ENCODE data around the gene ARPC1A.
"Not testable (repeated sequence)": the region's sequence is repeated elsewhere in the genome, so short reads cannot be mapped to it uniquely, and the experiment has no call there.

ARPC1A gene

DNA sequence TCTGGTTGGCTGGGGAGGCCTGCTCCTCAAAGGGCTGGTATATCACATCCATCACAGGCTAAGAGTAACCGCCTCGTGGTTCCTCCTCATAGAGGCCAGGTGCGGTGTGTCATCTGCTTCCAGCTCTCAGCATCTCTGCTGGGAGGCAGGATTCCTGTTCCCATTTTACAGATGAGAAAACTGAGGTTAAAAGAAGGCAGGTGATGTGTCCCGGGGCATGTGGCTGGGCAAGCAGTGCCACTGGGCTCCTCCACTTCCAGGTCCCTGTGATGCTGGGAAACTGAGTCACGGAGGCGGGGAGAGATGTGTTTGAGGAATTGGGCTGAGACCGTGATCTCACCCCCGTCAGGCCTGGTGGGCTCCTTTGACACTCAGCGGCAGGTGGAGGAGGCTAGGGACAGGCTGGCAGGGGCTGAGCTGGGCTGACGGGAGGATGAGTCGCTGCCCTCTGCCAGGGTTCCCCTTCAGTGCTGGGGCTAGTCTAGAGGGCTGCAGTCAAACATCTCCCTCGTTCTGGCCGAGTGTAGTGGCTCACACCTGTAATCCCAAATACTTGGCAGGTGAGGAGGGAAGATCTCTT, 58.2 kb downstream of the ARPC1A start:
- TF ChIP-seq POLR2AphosphoS5 (IDR thresholded peaks at IDR 0.05; ENCODE audit: low read depth, low read length) (no peak), POLR2A (IDR thresholded peaks at IDR 0.05; ENCODE audit: low read depth, low read length) (no peak), TAF1 (IDR thresholded peaks at IDR 0.05; ENCODE audit: borderline replicate concordance, low read depth, low read length) (no peak)
- DNase-seq (ENCODE audit: insufficient read length) = no peak
- FAIRE-seq = no peak

DNA sequence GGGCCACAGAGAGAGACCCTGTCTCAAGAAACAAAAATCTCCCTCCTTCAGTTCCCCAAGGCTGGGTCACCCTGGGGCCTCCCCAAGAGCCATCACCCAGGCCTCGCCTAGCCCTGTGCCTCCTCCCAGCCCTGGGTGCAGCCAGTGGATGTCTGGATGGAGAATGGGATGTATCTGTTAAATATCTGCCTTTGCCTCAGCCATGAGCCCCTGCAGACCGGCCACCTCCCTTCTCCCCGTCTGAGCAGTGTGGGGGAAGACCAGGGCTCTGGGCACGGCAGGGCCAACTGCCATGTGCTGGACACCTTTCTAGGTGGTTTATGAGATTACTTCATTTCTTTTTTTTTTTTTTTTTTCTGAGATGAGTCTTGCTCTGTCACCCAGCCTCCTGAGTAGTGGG, 58.8 kb downstream of the ARPC1A start:
- FAIRE-seq = no peak
- TF ChIP-seq TAF1 (IDR thresholded peaks at IDR 0.05; ENCODE audit: borderline replicate concordance, low read depth, low read length) (no peak), POLR2AphosphoS5 (IDR thresholded peaks at IDR 0.05; ENCODE audit: low read depth, low read length) (no peak), POLR2A (IDR thresholded peaks at IDR 0.05; ENCODE audit: low read depth, low read length) (no peak)
- DNase-seq (ENCODE audit: insufficient read length) = no peak

- FAIRE-seq (no peak), DNase-seq (ENCODE audit: insufficient read length) (no peak)
- TF ChIP-seq TAF1 (IDR thresholded peaks at IDR 0.05; ENCODE audit: borderline replicate concordance, low read depth, low read length) = no peak
- TF ChIP-seq POLR2A (IDR thresholded peaks at IDR 0.05; ENCODE audit: low read depth, low read length) = no peak
- no peak for TF ChIP-seq POLR2AphosphoS5 (IDR thresholded peaks at IDR 0.05; ENCODE audit: low read depth, low read length)
These were observed 59.9 kb downstream of the ARPC1A start for GRCh38 chr7:99385564-99385963.

GRCh38 chr7:99386584-99387238, 61.0 kb downstream of the ARPC1A start:
- DNase-seq (ENCODE audit: insufficient read length) (no peak), FAIRE-seq (peak; percentile 53)
- 0 out of 2 replicates have a peak, but pooled peaks have one; percentile 15 for TF ChIP-seq POLR2A (IDR thresholded peaks at IDR 0.05; ENCODE audit: low read depth, low read length)
- TF ChIP-seq POLR2AphosphoS5 (IDR thresholded peaks at IDR 0.05; ENCODE audit: low read depth, low read length) = no peak
- TF ChIP-seq TAF1 (IDR thresholded peaks at IDR 0.05; ENCODE audit: borderline replicate concordance, low read depth, low read length) = no peak

DNA sequence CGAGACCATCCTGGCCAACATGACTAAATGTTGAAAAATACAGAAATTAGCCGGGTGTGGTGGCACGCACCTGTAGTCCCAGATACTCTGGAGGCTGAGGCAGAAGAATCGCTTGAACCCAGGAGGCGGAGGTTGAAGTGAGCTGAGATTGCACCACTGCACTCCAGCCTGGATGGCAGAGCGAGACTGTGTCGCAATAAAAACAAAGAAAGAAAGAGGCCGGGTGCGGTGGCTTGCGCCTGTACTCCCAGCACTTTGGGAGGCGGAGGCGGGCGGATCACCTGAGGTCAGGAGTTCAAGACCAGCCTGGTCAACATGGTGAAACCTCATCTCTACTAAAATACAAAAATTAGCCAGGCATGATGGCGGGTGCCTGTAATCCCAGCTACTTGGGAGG, 61.5 kb downstream of the ARPC1A start:
- not testable (repeated sequence) for FAIRE-seq

DNA sequence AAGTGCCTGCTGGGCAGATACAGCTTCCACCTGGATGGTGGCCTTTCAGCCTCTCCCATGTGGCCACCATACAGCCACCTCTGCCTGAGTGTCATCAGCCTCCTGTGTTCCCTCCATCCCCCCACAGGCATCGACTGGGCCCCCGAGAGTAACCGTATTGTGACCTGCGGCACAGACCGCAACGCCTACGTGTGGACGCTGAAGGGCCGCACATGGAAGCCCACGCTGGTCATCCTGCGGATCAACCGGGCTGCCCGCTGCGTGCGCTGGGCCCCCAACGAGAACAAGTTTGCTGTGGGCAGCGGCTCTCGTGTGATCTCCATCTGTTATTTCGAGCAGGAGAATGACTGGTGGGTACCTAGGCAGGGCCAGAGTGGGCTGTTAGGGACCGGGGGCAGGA, 62.2 kb downstream of the ARPC1A start:
- DNase-seq (ENCODE audit: insufficient read length) (no peak), FAIRE-seq (no peak)
- no peak for TF ChIP-seq POLR2A (IDR thresholded peaks at IDR 0.05; ENCODE audit: low read depth, low read length)
- TF ChIP-seq TAF1 (IDR thresholded peaks at IDR 0.05; ENCODE audit: borderline replicate concordance, low read depth, low read length) = no peak
- no peak for TF ChIP-seq POLR2AphosphoS5 (IDR thresholded peaks at IDR 0.05; ENCODE audit: low read depth, low read length)

More for the DNA sequence above, 61.5 kb downstream of the ARPC1A start:
- not testable (repeated sequence) for DNase-seq (ENCODE audit: insufficient read length)

DNA sequence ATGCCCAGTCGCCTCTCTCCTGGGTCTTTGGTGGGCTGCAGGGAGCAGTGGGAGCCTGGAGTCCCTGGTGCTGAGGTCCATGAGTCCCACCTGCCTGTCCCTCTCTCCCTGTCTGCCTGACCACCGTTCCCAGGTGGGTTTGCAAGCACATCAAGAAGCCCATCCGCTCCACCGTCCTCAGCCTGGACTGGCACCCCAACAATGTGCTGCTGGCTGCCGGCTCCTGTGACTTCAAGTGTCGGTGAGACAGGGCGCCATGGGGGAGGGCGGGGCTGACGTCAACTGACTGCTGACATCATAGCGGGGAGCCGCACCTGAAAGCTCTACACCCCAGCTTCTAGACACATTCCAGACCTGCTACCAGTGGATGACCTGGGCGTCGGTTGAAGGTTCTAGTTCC, 64.1 kb downstream of the ARPC1A start:
- FAIRE-seq = no peak
- no peak for TF ChIP-seq TAF1 (IDR thresholded peaks at IDR 0.05; ENCODE audit: borderline replicate concordance, low read depth, low read length)
- TF ChIP-seq POLR2A (IDR thresholded peaks at IDR 0.05; ENCODE audit: low read depth, low read length) = no peak
- no peak for TF ChIP-seq POLR2AphosphoS5 (IDR thresholded peaks at IDR 0.05; ENCODE audit: low read depth, low read length)
- DNase-seq (ENCODE audit: insufficient read length) = no peak

DNA sequence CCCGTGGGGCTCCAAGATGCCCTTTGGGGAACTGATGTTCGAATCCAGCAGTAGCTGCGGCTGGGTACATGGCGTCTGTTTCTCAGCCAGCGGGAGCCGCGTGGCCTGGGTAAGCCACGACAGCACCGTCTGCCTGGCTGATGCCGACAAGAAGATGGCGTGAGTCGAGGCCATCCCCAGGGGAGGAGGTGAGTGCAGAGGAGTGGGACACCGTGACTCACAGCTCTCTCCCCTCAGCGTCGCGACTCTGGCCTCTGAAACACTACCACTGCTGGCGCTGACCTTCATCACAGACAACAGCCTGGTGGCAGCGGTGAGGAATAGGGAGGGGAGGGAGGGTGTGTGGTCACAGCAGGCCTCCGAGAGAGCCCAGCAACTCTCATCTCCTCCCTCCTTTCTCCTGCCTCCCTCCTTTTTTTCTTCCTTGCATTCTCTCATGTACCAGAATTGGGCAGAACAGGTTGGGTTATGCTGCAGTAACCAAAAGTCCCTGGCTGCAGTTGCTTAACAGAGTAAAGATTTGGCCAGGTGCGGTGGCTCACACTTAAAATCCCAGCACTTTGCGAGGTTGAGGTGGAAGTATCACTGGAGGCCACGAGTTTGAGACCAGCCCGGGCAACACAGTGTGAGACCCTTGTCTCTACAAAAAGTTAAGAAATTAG, 65.4 kb downstream of the ARPC1A start:
- DNase-seq (ENCODE audit: insufficient read length) = no peak
- FAIRE-seq = no peak
- TF ChIP-seq TAF1 (IDR thresholded peaks at IDR 0.05; ENCODE audit: borderline replicate concordance, low read depth, low read length) (no peak), POLR2A (IDR thresholded peaks at IDR 0.05; ENCODE audit: low read depth, low read length) (no peak), POLR2AphosphoS5 (IDR thresholded peaks at IDR 0.05; ENCODE audit: low read depth, low read length) (no peak)

GRCh38 chr7:99392046-99392445, 66.3 kb downstream of the ARPC1A start:
- DNase-seq (ENCODE audit: insufficient read length) (no peak), FAIRE-seq (no peak)
- TF ChIP-seq POLR2AphosphoS5 (IDR thresholded peaks at IDR 0.05; ENCODE audit: low read depth, low read length) (no peak), TAF1 (IDR thresholded peaks at IDR 0.05; ENCODE audit: borderline replicate concordance, low read depth, low read length) (no peak), POLR2A (IDR thresholded peaks at IDR 0.05; ENCODE audit: low read depth, low read length) (no peak)

DNA sequence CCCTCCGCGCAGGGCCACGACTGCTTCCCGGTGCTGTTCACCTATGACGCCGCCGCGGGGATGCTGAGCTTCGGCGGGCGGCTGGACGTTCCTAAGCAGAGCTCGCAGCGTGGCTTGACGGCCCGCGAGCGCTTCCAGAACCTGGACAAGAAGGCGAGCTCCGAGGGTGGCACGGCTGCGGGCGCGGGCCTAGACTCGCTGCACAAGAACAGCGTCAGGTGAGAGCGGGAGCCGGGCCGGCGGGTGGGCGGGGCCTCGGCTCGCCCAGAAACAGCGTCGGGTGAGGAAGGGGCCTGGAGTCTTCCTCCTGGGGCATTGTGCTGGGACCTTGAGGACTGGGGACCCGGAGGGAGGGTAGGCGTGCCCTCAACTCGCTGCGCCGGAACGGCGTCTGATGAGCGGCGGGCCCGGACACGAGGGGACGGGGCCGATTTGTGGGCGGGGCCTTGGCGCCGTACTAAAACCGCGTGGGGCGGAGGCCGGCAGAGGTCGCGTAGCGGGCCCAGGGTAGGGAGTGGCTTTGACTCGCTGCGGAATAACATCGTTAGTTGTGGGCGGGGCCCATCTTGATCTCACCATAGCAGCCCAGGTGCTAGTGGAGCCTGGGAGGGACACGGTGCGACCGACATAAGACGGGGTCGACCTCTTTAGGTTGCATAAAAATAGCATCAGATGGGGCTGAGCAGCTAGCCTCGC, 67.1 kb downstream of the ARPC1A start:
- DNase-seq (ENCODE audit: insufficient read length) = no peak
- TF ChIP-seq POLR2A (IDR thresholded peaks at IDR 0.05; ENCODE audit: low read depth, low read length) (no peak), TAF1 (IDR thresholded peaks at IDR 0.05; ENCODE audit: borderline replicate concordance, low read depth, low read length) (no peak), POLR2AphosphoS5 (IDR thresholded peaks at IDR 0.05; ENCODE audit: low read depth, low read length) (no peak)
- FAIRE-seq = peak; percentile 42

DNA sequence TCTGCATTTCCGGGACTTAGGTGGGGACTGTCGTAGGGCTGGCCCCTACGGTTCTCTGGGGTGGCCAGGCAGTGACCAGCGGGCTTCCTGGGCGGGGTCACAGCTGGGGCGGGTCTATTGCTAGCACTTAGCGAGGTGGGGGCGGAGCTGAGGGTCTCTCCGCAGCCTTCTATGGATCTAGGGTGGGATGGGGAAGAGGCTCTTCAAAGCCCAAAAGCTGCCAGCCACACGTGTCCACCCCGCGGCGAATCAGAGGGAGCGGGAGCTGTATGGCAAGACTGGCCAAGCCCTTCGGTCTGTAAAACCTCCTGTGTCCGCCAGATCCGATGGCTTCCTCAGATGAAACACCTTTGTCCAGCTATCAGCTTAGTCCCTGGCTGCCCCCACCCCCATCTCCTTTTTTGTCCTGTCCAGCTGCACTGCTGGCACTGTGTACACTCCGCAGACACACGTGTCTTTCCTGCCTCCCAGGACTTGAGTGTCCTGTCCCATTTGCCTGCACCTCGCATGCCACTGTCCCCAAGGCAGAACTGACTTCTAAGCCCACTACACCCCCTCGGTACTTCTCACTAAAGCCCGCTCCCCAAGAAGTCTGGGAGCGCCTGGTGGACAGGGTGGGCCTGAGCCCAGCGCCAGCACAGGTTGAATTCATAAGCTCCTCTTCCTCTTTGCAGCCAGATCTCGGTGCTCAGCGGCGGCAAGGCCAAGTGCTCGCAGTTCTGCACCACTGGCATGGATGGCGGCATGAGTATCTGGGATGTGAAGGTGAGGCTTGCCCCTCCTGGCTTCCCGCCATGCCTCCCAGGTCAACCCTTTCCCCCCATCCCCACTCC, 67.9 kb downstream of the ARPC1A start:
- FAIRE-seq = no peak
- TF ChIP-seq TAF1 (IDR thresholded peaks at IDR 0.05; ENCODE audit: borderline replicate concordance, low read depth, low read length) (no peak), POLR2AphosphoS5 (IDR thresholded peaks at IDR 0.05; ENCODE audit: low read depth, low read length) (no peak), POLR2A (IDR thresholded peaks at IDR 0.05; ENCODE audit: low read depth, low read length) (peak; percentile 35; the same call in 1 of the 2 replicates)
- DNase-seq (ENCODE audit: insufficient read length) = no peak

All from GM12892 (cell line).